Mesendoderm (in vitro differentiated cells): Measurements from ENCODE around the gene TNS1.

Experiments used
- DNase-seq: peaks from one replicate; pipeline ENCODE4 v3.0.0; 2013
- H2AK5ac ChIP-seq: 2 replicates; pipeline ENCODE4 v1.6.1; 2013; ENCODE audit warnings: low read length, inconsistent platforms
- H2BK120ac ChIP-seq: 2 replicates; pipeline ENCODE4 v1.6.1; 2013; ENCODE audit warnings: low read depth, mild to moderate bottlenecking, low read length, moderate library complexity, mixed read lengths
- H2BK15ac ChIP-seq: replicated peaks from 2 replicates; pipeline ENCODE4 v1.6.1; 2013; ENCODE audit warnings: low read depth, mild to moderate bottlenecking, moderate library complexity
- H2BK5ac ChIP-seq: 2 replicates; pipeline ENCODE4 v1.6.1; 2013; ENCODE audit warnings: low read length, inconsistent platforms
- H3K18ac ChIP-seq: 2 replicates; pipeline ENCODE4 v1.6.1; 2013; ENCODE audit warnings: mild to moderate bottlenecking, low read length, mixed read lengths
- H3K23ac ChIP-seq: one replicate; pipeline ENCODE4 v1.6.1; 2013; ENCODE audit warnings: low read length
- H3K27ac ChIP-seq: 2 replicates; pipeline ENCODE4 v1.5.1; 2013; ENCODE audit warnings: low read depth, mild to moderate bottlenecking, inconsistent platforms, low read length, moderate library complexity
- H3K27me3 ChIP-seq: 2 replicates; pipeline ENCODE4 v1.6.1; 2013; ENCODE audit warnings: low read length, control low read depth, mild to moderate bottlenecking, inconsistent platforms; ENCODE audit not compliant: insufficient read depth, poor library complexity
- H3K36me3 ChIP-seq: 2 replicates; pipeline ENCODE4 v1.6.1; 2013; ENCODE audit warnings: low read length, inconsistent platforms; ENCODE audit not compliant: control insufficient read depth, insufficient read depth
- H3K4ac ChIP-seq: one replicate; pipeline ENCODE4 v1.6.1; 2013; ENCODE audit warnings: low read depth, mild to moderate bottlenecking, low read length, moderate library complexity
- H3K4me1 ChIP-seq: 2 replicates; pipeline ENCODE4 v1.6.1; 2013; ENCODE audit warnings: low read depth, low read length, inconsistent platforms; ENCODE audit not compliant: control insufficient read depth
- H3K4me2 ChIP-seq: 2 replicates; pipeline ENCODE4 v1.6.1; 2013; ENCODE audit warnings: low read length
- H3K4me3 ChIP-seq: 2 replicates; pipeline ENCODE4 v1.5.1; 2013; ENCODE audit warnings: mild to moderate bottlenecking, low read length
- H3K56ac ChIP-seq: one replicate; pipeline ENCODE4 v1.6.1; 2013; ENCODE audit warnings: low read length
- H3K79me1 ChIP-seq: 2 replicates; pipeline ENCODE4 v1.6.1; 2013; ENCODE audit warnings: low read length, inconsistent platforms
- H3K79me2 ChIP-seq: 2 replicates; pipeline ENCODE4 v1.6.1; 2013; ENCODE audit warnings: mild to moderate bottlenecking, low read length; ENCODE audit not compliant: control insufficient read depth, insufficient read depth
- H3K9ac ChIP-seq: 2 replicates; pipeline ENCODE4 v1.6.1; 2013; ENCODE audit warnings: low read length, inconsistent platforms
- H4K5ac ChIP-seq: one replicate; pipeline ENCODE4 v1.6.1; 2013; ENCODE audit warnings: low read length
- H4K8ac ChIP-seq: one replicate; pipeline ENCODE4 v1.6.1; 2013; ENCODE audit warnings: low read depth, mild to moderate bottlenecking, control low read depth, low read length, moderate library complexity
- WGBS: extraction: QIAGEN DNeasy Blood & Tissue Kit; methylation state at CpG from one replicate; pipeline ENCODE4 v1.1.7; 2013; ENCODE audit warnings: low lambda C conversion rate, missing lambda C conversion rate; ENCODE audit not compliant: insufficient coverage; ENCODE audit errors: extremely low coverage; 5-methylcytosine and 5-hydroxymethylcytosine counted together

The TNS1 gene

GRCh38 chr2:217802876-217803652 lies 199.7 kb downstream of the TNS1 start:
- H3K4me1 ChIP-seq, result no peaks in the 10 kb centered on the region
- no peaks in the 10 kb centered on the region for H3K36me3 ChIP-seq
- no peaks in the 10 kb centered on the region for H3K27me3 ChIP-seq
- WGBS, result no CpG with 5 or more reads among the region's 7 CpGs
- no peak for DNase-seq
- no peak overlapping the region for H2BK120ac ChIP-seq
- H3K79me2 ChIP-seq, result no peaks in the 10 kb centered on the region
- H3K4me2 ChIP-seq, result no peak overlapping the region
- H3K4me3 ChIP-seq, result no peak overlapping the region
- no peak overlapping the region for H3K9ac ChIP-seq
- no peak overlapping the region for H2BK15ac ChIP-seq
- no peak overlapping the region for H3K4ac ChIP-seq
- no peak overlapping the region for H2BK5ac ChIP-seq
- no peak overlapping the region for H3K56ac ChIP-seq
- no peak overlapping the region for H3K27ac ChIP-seq
- no peak overlapping the region for H4K5ac ChIP-seq
- H3K23ac ChIP-seq, result no peak overlapping the region
- H3K18ac ChIP-seq, result no peak overlapping the region
- no peak overlapping the region for H2AK5ac ChIP-seq
- no peak overlapping the region for H4K8ac ChIP-seq
- no peaks in the 10 kb centered on the region for H3K79me1 ChIP-seq

GRCh38 chr2:217802266-217802665 lies 200.5 kb downstream of the TNS1 start:
- H2BK15ac ChIP-seq, result no peak overlapping the region
- no peaks in the 10 kb centered on the region for H3K27me3 ChIP-seq
- H3K4me2 ChIP-seq, result no peak overlapping the region
- H3K9ac ChIP-seq, result no peak overlapping the region
- H2AK5ac ChIP-seq, result no peak overlapping the region
- no peak overlapping the region for H3K4me3 ChIP-seq
- H3K79me2 ChIP-seq, result no peaks in the 10 kb centered on the region
- DNase-seq, result no peak
- H4K5ac ChIP-seq, result no peak overlapping the region
- H3K4me1 ChIP-seq, result no peaks in the 10 kb centered on the region
- no peaks in the 10 kb centered on the region for H3K79me1 ChIP-seq
- H3K56ac ChIP-seq, result no peak overlapping the region
- no peak overlapping the region for H2BK5ac ChIP-seq
- H4K8ac ChIP-seq, result no peak overlapping the region
- H3K23ac ChIP-seq, result no peak overlapping the region
- H3K18ac ChIP-seq, result no peak overlapping the region
- H3K4ac ChIP-seq, result no peak overlapping the region
- WGBS, result no CpG with 5 or more reads among the region's 4 CpGs
- no peaks in the 10 kb centered on the region for H3K36me3 ChIP-seq
- no peak overlapping the region for H3K27ac ChIP-seq
- no peak overlapping the region for H2BK120ac ChIP-seq

- Histone ChIP-seq H2BK120ac (no peak overlapping the region), H3K4me2 (no peak overlapping the region), H3K23ac (no peak overlapping the region), H3K4ac (no peak overlapping the region), H3K27me3 (no peaks in the 10 kb centered on the region), H3K9ac (no peak overlapping the region), H3K18ac (no peak overlapping the region), H3K4me3 (no peak overlapping the region), H2BK5ac (no peak overlapping the region), H3K4me1 (no peaks in the 10 kb centered on the region), H4K8ac (no peak overlapping the region), H3K79me1 (no peaks in the 10 kb centered on the region), H3K36me3 (no peaks in the 10 kb centered on the region), H3K79me2 (no peaks in the 10 kb centered on the region), H3K27ac (no peak overlapping the region), H3K56ac (no peak overlapping the region), H4K5ac (no peak overlapping the region), H2BK15ac (no peak overlapping the region), H2AK5ac (no peak overlapping the region)
- no CpG with 5 or more reads among the region's 8 CpGs for WGBS
- no peak for DNase-seq
Observed at GRCh38 chr2:217801711-217802110, 201.1 kb downstream of the TNS1 start.

- Histone ChIP-seq H3K27me3 (no peaks in the 10 kb centered on the region), H4K8ac (no peak overlapping the region), H2BK15ac (no peak overlapping the region), H3K27ac (no peak overlapping the region), H3K9ac (no peak overlapping the region), H3K36me3 (no peaks in the 10 kb centered on the region), H2BK120ac (no peak overlapping the region), H3K56ac (no peak overlapping the region), H3K23ac (peak overlapping the region; percentile 17), H3K79me1 (no peaks in the 10 kb centered on the region), H3K4me1 (no peaks in the 10 kb centered on the region), H2BK5ac (no peak overlapping the region), H2AK5ac (no peak overlapping the region), H3K4me2 (no peak overlapping the region), H4K5ac (no peak overlapping the region), H3K4ac (no peak overlapping the region), H3K4me3 (no peak overlapping the region), H3K18ac (no peak overlapping the region), H3K79me2 (no peaks in the 10 kb centered on the region)
- DNase-seq, result peak; percentile 31
- WGBS, result no CpG with 5 or more reads among the region's 11 CpGs
Observed at GRCh38 chr2:217801115-217801531, 201.7 kb downstream of the TNS1 start.

- no peak overlapping the region for H4K5ac ChIP-seq
- no peak overlapping the region for H2BK15ac ChIP-seq
- no peaks in the 10 kb centered on the region for H3K79me1 ChIP-seq
- no peaks in the 10 kb centered on the region for H3K4me1 ChIP-seq
- no CpG with 5 or more reads among the region's 10 CpGs for WGBS
- no peak overlapping the region for H2AK5ac ChIP-seq
- no peak overlapping the region for H3K18ac ChIP-seq
- no peak overlapping the region for H2BK5ac ChIP-seq
- no peak overlapping the region for H3K23ac ChIP-seq
- H3K27me3 ChIP-seq, result no peaks in the 10 kb centered on the region
- no peak overlapping the region for H2BK120ac ChIP-seq
- no peak for DNase-seq
- H4K8ac ChIP-seq, result no peak overlapping the region
- H3K9ac ChIP-seq, result no peak overlapping the region
- H3K27ac ChIP-seq, result no peak overlapping the region
- no peak overlapping the region for H3K56ac ChIP-seq
- H3K79me2 ChIP-seq, result no peaks in the 10 kb centered on the region
- no peak overlapping the region for H3K4me3 ChIP-seq
- H3K4me2 ChIP-seq, result no peak overlapping the region
- H3K36me3 ChIP-seq, result no peaks in the 10 kb centered on the region
- no peak overlapping the region for H3K4ac ChIP-seq
Observed at GRCh38 chr2:217800433-217801114, 202.2 kb downstream of the TNS1 start.
